GM12874 (cell line): ENCODE results near the gene LBX1.

Experiments
- CTCF ChIP-seq: IDR thresholded peaks from 2 replicates; pipeline ENCODE4 v1.5.1; 2011; ENCODE audit warnings: low read depth, mild to moderate bottlenecking, control low read depth, low read length, moderate library complexity; ENCODE audit not compliant: insufficient read depth

LBX1 gene

DNA sequence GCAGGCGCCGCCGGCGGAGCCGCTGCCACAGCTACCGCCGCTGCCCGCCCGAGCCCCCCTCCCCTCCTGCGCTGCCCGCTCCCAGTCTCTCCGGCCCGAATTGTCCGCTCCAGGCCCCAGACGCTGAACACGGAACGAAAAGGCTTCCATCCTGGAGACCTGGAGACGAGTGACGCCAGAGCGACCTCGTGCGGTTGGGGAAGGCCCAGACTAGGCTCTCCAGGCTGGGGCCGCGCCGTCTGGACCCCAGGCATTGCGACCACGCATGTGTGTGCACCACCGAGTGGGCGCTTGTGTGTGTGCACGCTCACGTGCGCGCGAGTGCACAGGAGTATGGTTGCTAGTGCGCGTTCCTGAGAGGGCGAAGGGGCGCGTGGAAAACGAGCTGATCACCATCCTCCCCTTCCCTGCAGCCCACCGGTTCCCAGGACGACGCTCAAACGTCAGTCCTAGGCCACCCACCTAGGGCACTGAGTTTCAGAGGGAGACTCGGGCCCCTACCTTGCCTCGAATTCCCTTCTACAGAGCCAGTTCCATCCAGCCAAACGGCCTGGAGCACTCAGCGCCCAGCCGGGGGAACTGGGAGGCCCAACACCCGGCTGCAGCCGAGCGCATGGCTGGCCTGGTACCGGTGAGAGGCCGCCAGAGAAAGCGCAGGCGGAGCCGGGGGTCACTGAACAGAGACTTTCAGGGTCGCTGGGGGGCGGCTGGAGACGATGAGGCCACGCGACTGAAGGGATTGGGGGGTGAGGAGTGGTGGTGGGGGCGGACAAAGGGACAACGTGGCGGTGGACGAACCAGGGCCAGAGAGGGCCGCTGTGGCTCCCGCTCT is 11.6 kb downstream of the LBX1 start:
- peak; percentile 30; the same call in 1 of the 2 replicates for TF ChIP-seq CTCF

GRCh38 chr10:101217044-101217425 is 12.2 kb downstream of the LBX1 start:
- TF ChIP-seq CTCF, result no peak

- TF ChIP-seq CTCF, result no peak
These were observed 12.8 kb downstream of the LBX1 start for GRCh38 chr10:101216207-101217043.

DNA sequence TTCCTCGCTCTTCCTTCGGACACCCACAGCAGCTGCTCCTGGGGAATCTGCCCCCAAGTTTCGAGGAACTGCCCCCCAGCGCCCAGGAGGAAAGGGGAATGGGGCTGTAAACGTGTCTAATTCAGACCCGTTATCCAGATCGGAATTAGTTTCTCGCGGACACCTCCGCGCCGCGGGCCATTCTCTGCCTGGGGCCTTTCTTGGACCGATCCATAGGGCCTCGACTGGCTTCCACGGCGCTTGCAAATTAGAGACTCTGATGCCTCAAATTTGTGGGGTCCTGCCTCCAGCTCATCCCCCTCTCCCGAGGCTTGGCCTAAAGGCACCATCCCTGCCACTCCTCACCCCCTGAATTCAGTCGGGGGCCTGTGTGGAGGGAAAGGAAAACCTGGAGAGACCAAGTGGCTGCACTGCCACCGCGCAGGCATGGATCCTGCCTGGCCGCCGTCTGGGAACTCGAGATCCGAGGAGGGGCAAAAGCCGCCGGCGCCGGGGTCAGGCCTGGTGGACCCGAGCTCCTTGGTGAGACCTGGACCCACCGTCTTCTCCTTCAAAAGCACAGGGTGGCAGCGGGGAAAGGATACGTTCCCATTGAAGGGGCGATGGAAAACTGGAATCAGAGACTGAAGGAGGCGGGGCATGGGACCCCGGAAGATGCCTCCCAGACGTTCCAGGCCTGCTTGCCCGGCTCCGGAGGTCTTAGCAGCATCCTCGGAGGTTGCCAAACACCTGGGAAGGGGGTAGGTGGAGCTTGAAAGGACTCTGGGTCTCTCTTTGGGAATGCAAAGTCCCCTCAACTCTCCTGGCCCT is 13.7 kb downstream of the LBX1 start:
- TF ChIP-seq CTCF, result no peak

DNA sequence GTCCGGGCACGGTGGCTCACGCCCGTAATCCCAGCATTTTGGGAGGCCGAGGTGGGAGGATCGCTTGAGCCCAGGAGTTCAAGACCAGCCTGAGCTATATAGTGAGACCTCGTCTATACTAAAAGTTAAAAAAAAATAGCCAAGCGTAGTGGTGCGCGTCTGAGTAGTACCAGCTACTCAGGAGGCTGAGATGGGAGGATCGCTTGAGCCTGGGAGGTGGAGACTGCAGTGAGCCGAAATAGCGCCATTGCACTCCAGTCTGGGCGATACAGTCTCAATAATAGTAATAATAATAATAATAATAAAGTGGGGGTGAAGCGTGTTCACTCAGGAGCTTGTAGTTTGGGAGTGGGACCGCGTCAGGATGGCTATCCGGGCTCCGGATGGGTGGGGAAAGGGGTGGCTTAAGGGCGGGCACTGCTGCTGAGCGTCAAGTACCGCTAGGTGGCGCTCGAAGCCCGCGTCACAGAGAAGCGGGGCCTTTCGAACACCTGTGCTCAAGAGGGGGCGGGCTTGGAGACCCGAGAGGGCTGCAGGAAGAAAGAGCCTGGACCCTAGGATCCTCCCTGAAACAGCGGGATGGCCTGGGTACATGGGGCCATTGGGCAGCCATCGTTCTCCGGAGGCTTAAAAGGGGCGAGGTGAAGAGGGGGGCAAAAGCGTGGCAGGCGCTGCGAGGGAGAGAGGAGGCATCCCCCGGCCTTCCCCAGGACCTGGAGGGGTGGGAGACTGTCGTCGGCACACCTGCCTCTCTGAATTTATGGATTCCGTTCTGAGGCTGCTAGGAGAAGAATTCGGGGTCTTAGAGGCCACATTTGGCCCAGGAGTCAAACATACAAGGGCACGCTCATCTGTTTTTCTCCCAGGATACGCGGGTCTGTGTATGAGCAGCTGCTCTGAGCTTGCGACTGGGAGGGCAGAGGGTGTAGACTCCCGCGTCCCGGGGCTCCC is 14.5 kb downstream of the LBX1 start:
- TF ChIP-seq CTCF, result peak; percentile 92

GRCh38 chr10:101208543-101208942 is 20.7 kb downstream of the LBX1 start:
- TF ChIP-seq CTCF, result no peak
